ENCODE data around the gene MRGPRD. TPM values are rescaled to one million over a fixed set of nuclear protein-coding genes. Genes with fewer than 3 reads are reported as not detected.

MRGPRD gene
- polyA plus RNA-seq, 4 donors: not detected

DNA sequence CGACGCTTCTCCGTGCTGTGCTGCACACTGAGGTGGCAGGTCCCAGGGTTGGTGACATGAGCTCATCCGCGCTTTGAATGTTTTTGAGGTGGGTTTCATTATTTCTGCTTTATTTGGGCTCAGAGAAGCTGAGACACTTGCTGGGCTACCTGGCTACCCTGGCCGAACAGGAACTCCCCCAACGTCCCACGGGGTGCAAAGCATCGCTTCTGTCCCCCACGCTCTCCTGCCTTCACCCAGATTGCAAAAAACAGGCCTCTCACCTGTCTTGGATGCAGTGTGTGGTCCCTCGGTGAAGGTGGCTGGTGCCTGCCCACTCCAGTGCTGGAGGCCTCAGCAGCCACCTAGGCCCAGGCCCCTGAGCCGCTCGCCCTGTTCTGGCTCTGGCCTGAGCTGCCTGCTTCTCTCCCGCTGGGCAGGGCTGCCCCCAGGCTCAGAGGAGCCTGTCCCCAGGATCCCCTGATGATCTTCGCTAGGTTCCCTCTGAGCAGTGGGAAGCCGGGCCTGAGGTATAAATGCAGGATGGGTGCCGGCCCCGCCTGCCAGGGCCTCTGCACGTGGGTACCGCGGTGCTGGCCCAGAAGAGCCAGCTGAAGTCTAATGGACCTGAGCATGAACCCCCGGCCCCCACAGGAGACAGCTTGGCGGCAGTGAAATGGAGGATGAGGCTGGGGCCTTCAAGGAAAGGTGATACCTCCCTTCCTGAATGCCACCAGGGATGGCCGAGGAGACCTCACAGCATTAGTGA lies 15.8 kb upstream of the MRGPRD start:
- no peak for DNase-seq (ENCODE audit: low read depth in 4 of 4, low spot score in 3 of 4)

DNA sequence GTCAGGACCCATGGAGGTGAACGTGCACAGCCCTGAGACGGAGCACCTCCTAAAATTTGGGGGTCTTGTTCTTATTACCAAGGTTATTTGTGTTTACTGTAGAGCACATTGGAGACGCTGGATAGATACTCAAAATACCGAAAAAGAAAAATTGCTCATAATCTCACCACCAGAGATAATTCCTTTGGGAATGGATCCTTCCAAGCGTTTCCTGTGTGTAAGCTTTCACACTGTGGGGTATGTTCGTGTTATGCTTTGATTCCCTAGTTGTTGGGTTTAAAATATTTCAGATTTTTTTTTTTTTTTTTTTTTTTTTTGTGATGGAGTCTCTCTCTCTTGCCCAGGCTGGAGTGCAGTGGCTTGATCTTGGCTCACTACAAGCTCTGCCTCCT lies 14.1 kb upstream of the MRGPRD start:
- DNase-seq (ENCODE audit: low read depth in 4 of 4, low spot score in 3 of 4): no peak

DNA sequence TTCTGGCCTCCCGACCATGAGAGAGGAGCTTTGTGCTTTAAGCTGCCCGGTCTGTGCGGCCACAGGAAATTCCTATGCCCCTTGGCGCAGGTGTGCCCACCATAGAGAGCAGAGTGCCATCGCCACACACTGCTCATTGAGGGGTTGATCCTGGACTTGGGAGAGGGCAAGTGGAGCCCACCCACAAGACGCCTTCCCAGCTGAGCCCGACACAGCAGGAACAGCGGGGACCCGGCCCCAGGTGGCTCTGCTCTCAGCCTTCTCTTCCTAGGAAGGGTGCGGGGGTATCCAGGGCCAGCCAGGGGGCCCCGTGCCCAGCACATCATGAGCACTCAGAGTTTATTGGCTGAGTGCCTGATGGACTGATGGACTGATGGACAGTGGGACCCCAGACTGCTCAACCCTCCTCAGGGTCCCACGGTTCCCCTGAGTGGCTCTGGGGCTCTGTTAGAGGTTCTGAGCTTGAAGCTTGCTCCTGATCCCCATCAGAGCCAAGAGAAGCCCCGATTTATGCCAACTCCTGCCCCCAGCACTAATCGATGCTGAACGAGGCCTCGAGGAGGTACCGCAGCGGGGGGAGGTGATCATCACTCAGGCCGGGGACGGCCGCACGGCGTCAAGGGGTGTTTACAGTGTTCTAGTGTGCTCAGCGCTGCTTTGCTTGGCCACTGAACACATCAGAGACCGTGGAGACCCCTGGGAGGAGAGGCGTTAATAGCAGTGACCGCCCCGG lies 13.5 kb upstream of the MRGPRD start:
- DNase-seq (ENCODE audit: low read depth in 4 of 4, low spot score in 3 of 4): no peak

GRCh38 chr11:68993546-68993945 lies 12.8 kb upstream of the MRGPRD start:
- no peak for DNase-seq (ENCODE audit: low read depth in 4 of 4, low spot score in 3 of 4)

GRCh38 chr11:68992743-68993255 lies 12.0 kb upstream of the MRGPRD start:
- DNase-seq (ENCODE audit: low read depth in 4 of 4, low spot score in 3 of 4): no peak

DNA sequence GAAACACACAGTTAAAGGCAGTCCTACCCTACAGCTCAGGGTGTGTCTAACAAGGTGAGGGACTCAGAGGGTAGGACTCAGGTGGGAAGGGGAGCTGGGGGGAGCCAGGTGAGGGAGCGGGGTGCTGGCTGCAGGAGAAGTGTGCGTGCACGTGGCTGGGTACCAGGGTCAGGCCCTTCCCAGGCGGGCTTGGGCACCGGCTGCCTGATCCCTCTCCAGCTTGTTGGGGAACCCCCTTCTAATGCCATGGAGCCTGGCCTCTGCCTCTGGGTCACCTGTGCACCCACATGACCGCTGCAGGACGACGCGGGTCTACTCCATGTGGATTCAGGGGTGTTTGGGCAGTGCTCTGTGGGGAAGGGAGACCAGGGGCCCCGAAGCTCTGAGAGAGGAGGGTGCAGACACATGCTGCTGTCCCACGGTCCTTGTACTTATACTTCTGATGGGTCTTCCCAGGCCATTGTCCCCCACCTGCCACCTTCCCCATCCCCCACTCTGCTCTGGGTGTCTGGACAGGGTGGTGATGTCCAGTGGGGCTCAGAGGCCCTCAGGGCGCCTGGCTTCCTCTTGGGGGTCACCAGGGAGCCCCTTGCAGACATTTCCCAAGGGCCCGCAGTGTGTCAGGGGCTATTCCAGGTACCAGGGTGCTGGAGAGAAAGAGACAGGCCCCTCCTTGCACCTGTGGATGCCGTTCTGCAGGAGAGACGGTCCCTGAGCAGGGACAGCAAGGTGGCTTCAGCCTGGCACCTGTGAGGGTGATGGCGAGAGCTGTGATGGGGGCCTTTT lies 10.4 kb upstream of the MRGPRD start:
- no peak for DNase-seq (ENCODE audit: low read depth in 4 of 4, low spot score in 3 of 4)

DNA sequence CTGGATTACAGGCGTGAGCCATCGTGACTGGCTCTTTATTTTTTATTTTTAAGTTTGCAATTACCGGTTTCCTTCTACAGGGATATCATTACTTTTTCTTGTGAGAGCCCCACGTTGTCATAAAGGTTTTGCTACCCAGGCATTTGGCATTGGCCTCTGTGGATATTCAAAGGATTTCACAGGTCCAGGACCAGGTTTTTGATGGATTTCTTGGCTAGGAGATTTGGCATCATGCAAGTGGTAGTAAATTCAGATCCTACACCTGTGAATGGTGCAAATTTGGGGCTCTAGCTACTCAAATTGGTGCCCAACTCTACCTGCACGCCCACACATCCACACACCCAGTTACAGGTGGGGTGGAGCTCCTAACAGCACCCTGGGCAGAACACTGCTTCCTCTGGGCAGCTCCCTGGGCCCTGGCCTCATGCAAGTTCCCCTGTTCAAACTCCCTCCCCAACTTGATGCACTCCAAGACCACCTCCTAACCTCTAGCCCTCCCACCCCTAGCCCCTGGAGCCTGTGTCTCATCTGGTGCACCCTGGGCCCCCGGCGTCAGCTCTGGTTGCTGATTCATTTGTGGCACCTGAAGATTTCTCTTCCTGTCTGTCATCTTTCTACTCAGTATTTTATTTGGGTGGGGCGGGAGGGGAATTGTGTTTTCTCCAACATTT lies 9.3 kb upstream of the MRGPRD start:
- no peak for DNase-seq (ENCODE audit: low read depth in 4 of 4, low spot score in 3 of 4)

GRCh38 chr11:68988491-68988890 lies 7.7 kb upstream of the MRGPRD start:
- DNase-seq (ENCODE audit: low read depth in 4 of 4, low spot score in 3 of 4): no peak

- no peak for DNase-seq (ENCODE audit: low read depth in 4 of 4, low spot score in 3 of 4)
Measured at GRCh38 chr11:68987211-68987610, 6.4 kb upstream of the MRGPRD start.

DNA sequence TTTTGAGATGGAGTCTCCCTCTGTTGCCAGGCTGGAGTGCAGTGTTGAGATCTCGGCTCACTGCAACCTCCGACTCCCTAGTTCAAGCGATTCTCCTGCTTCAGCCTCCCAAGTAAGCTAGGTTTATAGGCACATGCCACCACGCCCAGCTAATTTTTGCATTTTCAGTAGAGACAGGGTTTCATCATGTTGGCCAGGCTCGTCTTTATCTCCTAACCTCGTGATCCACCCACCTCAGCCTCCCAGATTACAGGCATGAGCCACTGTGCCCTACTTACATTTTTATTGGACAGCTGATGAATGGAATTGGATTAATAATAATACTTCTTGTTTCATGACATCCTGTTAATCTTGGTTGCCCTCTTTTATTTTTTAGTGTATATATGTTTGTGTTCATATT lies 3.0 kb upstream of the MRGPRD start:
- DNase-seq (ENCODE audit: low read depth in 4 of 4, low spot score in 3 of 4): no peak

DNA sequence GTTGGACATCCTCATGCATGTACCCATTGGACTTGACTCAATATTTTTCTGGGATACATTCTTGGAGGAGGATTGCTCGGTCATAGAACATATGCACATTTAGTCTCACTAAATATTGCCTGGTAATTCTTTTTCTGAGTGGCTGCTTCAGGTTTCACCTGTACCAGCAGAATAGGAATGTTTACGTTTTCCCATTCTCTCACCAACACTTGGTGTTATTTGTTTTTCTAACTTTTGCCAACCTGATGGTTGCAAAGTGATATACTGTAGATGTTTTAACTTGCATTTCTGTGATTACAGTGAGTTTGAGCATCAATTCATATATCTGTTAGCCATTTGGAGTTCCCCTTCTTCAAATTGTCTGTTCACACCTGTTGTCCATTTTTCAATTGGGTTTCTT lies 1.3 kb upstream of the MRGPRD start:
- no peak for DNase-seq (ENCODE audit: low read depth in 4 of 4, low spot score in 3 of 4)

- no peak for DNase-seq (ENCODE audit: low read depth in 4 of 4, low spot score in 3 of 4)
Measured at GRCh38 chr11:68979931-68980775, 633 bp downstream of the MRGPRD start.

DNA sequence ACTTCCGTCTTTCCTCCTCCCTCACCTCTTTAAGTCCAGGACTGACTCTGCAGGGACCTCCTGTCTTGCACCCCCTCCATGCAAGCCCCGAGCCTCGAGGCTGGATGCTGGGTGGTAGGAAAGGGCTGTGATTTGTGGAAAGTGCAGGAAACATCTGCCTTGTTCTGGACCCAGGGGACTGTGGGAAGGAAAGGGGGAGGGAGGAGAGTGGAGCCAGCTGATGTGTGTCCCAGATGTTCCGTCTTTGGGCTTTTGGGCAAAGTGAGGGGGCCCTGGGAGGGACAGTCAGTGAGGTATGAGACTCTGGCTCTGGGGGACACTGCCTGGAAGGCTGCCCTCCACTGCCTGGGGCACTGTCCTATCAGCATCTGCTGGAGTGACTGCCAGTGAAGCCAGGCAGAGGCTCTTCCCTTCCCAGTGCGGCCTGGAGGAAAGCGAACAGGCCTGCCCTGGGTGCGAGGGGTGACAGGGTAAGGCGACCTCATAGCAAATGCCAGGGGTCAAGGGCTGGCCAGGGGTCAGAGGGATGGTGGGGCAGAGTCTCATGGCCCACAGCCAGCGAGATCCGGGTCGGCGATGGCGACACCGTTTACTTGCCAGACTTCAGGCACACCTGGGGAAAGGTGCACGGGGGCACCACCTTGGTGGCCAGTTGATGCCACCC lies 1.7 kb downstream of the MRGPRD start:
- no peak for DNase-seq (ENCODE audit: low read depth in 4 of 4, low spot score in 3 of 4)

DNA sequence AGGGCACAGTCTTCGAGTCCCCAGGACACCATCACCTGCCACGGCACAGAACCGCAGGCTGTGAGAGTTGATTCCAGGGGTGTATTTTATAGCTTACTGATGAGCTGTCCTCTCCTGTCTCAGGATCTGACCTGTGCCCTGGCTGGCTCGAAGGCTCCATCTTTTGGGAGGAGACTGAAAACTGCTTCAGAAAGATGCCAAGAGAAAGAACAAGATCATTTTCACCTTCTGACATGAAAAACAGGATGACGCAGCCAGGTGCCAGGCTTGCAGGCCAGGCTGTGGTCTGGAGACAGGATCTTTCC lies 2.2 kb downstream of the MRGPRD start:
- DNase-seq (ENCODE audit: low read depth in 4 of 4, low spot score in 3 of 4): no peak

DNA sequence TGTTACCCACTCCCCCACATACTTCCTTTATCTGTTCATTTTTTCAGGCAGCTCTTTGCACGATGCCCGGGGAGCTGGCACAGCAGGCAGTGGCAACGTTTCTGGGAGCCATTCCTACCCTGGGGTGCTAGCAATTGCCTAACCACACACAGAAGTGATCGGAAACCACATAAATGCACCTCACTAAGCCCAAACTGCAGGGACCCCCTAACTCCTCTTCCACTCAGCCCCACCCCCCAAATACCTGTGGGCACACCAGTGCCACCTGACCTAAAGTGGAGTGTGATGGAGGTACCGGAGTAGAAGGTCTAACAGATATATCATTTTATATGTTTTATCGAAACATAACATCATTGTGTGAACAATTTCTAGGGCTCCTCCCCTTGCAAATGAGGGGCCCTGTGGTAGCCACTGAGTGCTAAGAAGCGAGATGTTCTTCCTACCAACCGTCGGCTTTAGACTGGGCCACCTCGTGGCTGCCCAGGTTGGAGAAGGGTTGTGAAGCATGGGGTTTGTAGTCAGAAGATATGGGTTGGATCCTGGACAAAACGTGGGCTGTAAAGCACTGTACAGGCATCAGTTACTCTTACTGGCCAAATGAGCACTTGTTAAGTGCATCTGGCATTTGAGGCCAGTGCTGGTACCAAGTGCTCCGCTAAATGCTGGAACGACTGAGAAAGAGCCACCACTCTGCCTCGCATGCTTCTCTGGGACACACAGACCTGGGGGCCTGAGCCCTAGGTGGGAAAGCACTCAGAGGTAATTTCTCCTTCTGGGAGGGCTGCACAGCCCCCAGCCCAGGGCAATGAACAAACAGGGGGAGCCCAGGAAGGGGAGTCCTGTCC lies 2.8 kb downstream of the MRGPRD start:
- no peak for DNase-seq (ENCODE audit: low read depth in 4 of 4, low spot score in 3 of 4)

- DNase-seq (ENCODE audit: low read depth in 4 of 4, low spot score in 3 of 4): no peak
Measured at GRCh38 chr11:68976563-68976962, 4.2 kb downstream of the MRGPRD start.

- no peak for DNase-seq (ENCODE audit: low read depth in 4 of 4, low spot score in 3 of 4)
Measured at GRCh38 chr11:68976095-68976494, 4.7 kb downstream of the MRGPRD start.

GRCh38 chr11:68974421-68975194 lies 6.2 kb downstream of the MRGPRD start:
- no peak for DNase-seq (ENCODE audit: low read depth in 4 of 4, low spot score in 3 of 4)
